Amygdala (tissue), 56 donors: ENCODE data around the gene MRGPRG.

Experiments
- DNase-seq, 56 donors: peaks; one replicate each; lab custom pipeline; 2025; lab: John Stamatoyannopoulos, UW

Gene MRGPRG

DNA sequence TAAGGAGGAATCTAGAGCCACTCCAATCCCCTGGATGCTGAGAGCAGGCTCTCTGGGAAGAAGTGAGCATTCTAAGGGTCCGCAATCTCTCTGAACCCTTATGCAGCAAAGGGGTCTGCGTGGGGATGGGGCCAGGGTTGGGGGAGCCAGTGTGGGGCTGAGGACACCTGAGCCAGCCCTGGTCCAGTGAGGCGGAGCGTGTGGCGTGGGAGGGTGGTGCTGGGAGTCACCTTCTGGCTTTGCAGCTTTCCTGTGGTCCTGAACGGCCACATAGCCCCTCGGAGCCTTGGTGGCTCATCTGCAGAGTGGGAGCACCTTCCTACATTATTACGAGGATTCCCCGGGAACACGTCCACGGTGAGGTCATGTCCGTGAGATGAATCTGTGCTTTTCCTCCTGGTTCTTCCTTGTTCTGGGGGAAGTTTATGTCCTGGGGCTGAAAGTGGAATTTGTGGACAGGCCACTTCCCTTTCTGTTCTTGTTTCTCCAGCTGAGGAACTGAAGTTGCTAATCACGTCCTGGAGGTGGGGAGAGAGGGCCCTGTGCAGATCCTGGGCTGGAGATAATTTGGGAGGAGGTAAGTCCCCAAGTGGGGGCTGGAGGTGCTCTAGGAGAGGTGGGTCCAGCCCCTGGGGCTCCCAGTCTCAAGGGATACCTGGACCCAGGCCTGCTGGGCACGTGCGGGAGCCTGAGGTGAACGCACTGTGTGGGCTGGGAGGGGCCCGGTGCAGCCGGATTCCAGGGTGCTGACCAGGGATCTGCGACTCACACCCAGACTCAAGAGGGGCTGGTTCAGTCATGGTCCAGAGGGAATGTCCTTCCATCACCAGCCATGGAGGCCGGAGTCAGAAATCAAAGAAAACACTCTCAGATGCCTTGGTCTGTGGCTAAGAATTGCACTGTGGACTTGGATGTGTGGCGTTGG, 7.5 kb upstream of the MRGPRG start:
- DNase-seq, result no peak

DNA sequence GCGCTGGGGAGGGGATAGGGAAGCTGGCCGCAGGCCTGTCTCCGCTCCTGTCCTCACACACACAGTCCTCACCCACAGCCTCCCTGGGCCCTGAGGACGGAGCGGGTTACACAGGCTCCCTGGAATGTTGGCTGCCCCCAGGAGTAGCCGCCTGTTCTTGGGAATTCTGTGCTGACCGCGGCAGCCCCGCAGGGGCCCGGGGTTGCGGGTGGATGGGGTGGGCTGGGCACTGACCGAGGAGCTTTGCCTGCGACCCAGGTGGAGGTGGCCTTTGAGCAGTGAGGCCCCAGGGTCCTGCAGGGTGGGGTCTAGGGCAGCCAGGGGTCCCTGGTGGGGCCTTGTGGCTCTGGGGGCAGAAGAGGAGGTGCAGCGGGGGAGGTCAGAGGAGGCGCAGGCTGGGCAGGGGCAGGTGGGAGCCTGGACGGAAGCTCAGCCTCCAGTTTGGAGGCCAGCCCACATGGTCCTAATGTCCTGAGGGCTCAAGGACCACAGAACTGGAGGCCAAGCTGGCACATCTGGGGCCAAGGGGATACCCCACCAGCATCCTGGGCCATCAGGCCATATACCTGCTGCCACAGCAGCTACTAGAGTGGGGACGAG, 6.6 kb upstream of the MRGPRG start:
- DNase-seq, result no peak

GRCh38 chr11:3224401-3225057, 5.9 kb upstream of the MRGPRG start:
- no peak for DNase-seq

- no peak for DNase-seq
These were observed 5.3 kb upstream of the MRGPRG start for GRCh38 chr11:3223932-3224381.

- DNase-seq, result no peak
These were observed 4.6 kb upstream of the MRGPRG start for GRCh38 chr11:3222941-3223915.

DNA sequence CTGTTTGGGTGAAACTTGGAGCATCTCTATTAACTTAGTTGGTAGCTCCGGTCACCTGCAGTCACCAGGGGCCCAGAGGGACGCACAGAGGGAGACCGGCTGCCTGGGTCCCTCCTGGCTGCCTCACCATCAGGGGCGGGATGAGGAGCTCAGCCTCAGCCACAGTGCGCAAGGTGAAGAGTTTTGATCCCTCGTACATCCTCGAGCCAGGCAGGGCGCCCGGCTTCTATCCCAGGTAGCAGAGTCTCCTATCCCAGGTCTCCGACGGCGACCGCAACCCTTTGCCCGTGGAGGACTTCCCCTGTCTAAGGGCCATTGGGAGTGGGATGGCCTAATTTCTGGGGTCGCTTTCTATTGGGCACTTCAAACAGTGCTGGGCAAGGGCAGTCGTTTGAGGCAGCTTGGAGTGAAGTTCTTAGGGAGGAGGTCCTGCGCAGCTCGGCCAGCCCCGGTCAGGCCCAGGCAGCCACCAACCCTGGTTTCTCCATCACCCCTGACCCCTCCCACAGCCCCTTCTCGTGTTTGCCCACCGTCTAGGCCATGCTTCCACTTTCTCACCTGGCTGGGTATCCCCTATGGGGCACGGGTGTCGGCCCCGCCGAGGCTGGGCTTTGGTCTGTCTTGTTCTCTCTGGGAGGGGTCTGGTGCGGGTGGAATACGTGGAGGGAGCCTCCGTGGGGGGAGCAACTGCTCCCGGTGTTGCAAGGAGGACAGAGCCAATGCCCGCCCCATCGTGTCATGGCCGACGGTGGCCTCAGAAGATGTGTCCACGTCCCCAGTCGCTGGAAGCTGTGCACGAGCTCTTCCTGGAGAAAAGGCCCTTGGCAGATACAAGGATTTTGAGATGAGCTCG, 3.6 kb upstream of the MRGPRG start:
- DNase-seq, result no peak

DNA sequence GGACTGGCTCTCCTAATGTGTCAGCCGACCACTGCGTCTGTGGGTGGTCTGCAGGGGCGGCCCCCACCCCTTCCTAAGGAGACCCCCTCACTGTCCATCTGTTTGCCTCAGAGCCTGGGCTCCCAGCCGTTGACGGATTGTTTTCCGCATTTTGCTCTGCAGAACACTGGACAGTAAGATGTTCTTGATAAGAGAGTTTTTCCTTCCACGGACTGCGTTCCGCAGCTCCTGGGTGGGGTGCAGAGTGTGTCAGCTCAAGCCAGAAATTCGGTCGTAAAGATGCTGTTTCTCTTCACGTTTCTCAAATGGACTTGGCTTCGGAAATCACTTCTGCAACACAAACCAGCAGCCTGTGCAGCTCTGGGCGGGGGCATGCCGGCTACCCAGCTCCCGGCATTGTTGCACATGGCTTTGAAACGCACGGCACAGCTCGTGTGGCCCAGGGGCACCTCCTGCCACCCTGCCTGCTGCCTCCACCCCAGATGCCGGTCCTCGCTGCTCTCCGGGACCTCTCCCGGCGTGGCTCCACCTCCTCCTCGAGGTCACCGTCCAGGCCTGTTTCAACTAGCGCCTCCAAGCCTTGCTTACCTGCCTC, 2.9 kb upstream of the MRGPRG start:
- DNase-seq, result no peak

- no peak for DNase-seq
These were observed 2.2 kb upstream of the MRGPRG start for GRCh38 chr11:3220521-3221407.

GRCh38 chr11:3220101-3220500, 1.5 kb upstream of the MRGPRG start:
- no peak for DNase-seq

GRCh38 chr11:3219281-3219892, 774 bp upstream of the MRGPRG start:
- DNase-seq, result no peak

DNA sequence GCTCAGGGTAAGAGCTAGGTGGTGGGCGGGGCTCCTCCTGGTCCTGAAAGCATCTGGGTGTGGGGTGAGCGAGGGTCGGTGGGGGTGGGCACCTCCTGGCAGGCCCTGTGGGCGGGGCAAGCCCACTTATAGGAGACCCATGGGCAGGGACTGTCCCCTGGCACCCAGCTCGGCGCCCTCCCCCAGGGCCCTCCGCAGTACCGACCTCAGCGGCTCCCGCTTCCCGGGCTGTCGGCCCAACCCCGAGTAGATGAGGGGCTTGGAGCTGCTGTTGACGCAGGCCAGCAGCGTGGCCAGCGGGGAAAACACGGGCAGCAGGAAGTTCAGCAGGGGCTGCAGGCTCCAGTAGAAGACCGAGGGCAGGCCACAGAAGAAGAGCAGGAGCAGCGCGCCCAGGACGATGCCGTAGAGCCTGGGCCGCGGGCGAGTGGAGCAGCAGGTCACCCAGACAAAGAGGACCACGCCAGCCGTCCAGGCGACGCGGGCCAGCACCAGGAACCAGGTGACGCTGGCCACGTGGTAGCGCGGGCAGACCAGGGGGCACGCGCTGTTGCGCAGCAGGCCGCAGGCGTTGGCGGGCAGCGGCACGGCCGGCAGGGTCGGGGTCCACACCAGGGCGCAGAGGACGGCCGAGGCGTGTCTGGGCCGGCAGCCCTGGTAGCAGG, 663 bp downstream of the MRGPRG start:
- no peak for DNase-seq

GRCh38 chr11:3216027-3216525, 2.5 kb downstream of the MRGPRG start:
- no peak for DNase-seq

DNA sequence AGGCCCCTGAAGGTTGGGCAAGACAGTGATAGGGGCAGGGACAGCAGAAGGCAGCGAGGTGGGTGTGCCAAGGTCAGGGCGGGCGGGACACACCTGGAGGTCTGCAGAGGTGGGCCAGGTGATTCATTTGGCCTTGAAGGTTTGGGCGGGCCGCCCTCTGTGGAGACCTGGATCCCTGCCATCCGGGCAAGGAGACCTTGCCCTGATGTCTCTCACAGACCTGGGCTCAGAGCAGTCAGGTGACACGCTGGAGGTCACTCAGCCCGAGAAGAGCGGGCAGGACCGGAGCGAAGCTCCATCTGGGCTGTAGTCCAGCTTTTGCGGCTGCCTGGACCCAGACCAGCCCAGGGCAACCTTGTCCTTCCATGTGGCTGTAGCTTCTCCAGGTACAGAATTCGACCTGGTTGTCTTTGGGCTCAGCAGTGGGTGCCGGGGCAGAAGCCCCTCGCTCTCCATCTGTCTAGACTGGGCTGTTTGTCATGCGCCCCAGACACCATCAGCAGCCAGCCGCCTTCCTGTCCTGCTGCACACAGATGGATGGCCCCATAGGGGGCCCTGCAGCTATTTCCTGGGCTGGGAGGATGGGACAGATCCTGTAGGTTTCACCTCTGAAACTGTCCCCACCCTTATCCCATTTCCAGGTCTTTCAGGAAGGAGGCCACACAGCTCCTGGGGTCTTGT, 3.1 kb downstream of the MRGPRG start:
- DNase-seq, result no peak

- no peak for DNase-seq
These were observed 4.3 kb downstream of the MRGPRG start for GRCh38 chr11:3214420-3214699.

DNA sequence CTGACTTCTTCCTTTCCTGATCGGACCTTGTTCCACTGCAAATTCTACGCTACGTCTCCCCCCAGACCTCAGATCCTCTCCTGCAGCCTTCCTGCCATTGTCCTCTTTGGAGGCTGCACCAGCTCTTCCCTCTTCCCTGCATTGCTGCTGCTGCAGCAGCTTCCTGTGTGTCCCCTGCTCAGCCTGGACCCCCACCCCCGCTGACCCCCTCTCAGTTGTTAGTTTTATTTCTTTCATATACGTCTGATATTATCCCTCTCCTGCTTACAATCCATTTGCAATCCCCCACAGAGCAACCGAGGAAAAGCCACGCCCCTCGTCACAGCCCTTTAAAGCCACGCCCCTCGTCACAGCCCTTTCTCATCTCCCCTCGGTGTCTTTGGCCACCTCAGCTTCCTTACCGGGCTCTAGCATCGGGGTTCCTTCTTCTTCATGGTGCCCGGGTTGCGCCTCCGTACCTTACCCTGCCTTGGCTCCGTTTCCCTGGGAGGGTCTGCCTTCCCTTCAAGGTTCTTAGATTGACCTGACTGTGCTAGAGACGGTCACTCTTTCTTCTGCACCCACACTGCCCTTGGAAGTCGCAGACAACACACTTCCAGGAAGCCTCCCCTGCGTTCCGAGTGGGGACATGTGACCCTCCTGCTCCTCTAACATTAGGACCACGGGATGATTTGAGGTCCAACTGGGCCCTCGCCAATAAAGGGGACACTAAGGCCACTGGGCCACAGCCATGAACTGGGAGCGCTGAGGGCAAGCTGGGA, 4.8 kb downstream of the MRGPRG start:
- no peak for DNase-seq

GRCh38 chr11:3208272-3208671, 10.3 kb downstream of the MRGPRG start:
- DNase-seq, result no peak
